GM18858 (cell line): ENCODE measurements around the gene PDGFB.

Experiments
- ATAC-seq: cut with Tn5 transposase; IDR thresholded peaks from one replicate; pipeline ENCODE4 v1.9.1; 2021; ENCODE audit not compliant: unreplicated experiment

Gene PDGFB

DNA sequence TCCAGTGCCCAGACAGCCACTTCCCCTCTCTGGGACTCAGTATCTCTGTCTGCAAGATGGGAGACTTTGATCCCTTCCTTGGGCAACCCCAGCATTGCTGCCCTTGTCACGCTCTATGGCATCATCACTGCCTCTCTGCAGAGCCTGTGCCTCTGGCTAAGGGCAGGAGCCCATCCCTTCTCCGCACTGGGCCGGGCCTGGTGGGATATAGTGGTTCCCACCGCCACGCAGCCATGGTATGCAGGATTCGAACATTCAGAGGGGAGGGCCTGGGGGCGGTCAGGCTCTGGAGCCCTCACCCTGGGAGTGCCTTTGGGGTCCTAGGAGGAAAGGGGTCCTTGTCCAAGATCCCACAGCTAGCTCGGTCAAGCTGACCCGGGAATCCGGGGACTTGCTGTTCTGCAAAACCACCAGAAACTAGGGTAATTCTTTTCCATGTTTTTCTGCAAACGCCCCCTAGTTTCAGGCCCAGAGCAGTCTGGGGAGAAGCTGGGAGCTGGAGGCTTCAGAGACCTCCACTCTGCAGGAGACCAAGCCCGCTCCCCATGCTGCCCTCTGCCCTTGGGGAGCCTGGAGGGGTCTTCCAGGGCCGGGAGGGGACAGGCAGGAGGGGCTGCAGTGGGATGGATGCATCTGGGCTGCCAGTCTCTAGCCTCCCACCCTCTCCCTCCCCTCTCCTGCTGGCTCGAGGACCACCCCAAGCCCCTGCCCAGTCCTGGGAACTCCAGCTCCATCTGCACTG lies 67.9 kb downstream of the PDGFB start:
- ATAC-seq = no peak

- no peak for ATAC-seq
These were observed 68.6 kb downstream of the PDGFB start for GRCh38 chr22:39176143-39176713.

- no peak for ATAC-seq
These were observed 69.2 kb downstream of the PDGFB start for GRCh38 chr22:39175353-39176142.

GRCh38 chr22:39174498-39175352 lies 70.1 kb downstream of the PDGFB start:
- no peak for ATAC-seq

GRCh38 chr22:39173787-39174497 lies 70.8 kb downstream of the PDGFB start:
- no peak for ATAC-seq
